GM23338 (cell line): Measurements from ENCODE around the gene PSMD3. TPM values are rescaled to one million over a fixed set of nuclear protein-coding genes. Genes with fewer than 3 reads are reported as not detected.
A peak's percentile ranks its signal among the peaks of the same experiment; 100 is the strongest.

Experiments used
- ATAC-seq: fragments of 200-7000 bp; cut with Tn5 transposase; 3 replicates; pipeline ENCODE4 v1.9.1; 2020
- DNase-seq: peaks from one replicate; pipeline ENCODE4 v3.0.0-alpha.2; 2015; ENCODE audit warnings: low spot score
- H2AFZ ChIP-seq: fragments of 200-600 bp; sonication (generic); 2 replicates; pipeline ENCODE4 v1.8.0; 2016; ENCODE audit warnings: antibody characterized with exemption, mild to moderate bottlenecking, moderate library complexity
- H3F3A ChIP-seq: fragments of 200-600 bp; sonication (generic); replicated peaks from 2 replicates; pipeline ENCODE4 v1.8.0; 2017; ENCODE audit warnings: antibody characterized with exemption, mixed run types, low read depth
- H3K27ac ChIP-seq: fragments of 200-600 bp; sonication (generic); 2 replicates; pipeline ENCODE4 v1.6.1; 2016; ENCODE audit warnings: low read depth
- H3K27me3 ChIP-seq: fragments of 200-600 bp; sonication (generic); 2 replicates; pipeline ENCODE4 v1.8.0; 2016; ENCODE audit warnings: mild to moderate bottlenecking, mixed run types, moderate library complexity; ENCODE audit not compliant: insufficient read depth
- H3K36me3 ChIP-seq: fragments of 200-600 bp; sonication (generic); 2 replicates; pipeline ENCODE4 v1.8.0; 2016; ENCODE audit warnings: mild to moderate bottlenecking; ENCODE audit not compliant: insufficient read depth
- H3K4me1 ChIP-seq: fragments of 200-600 bp; sonication (generic); 2 replicates; pipeline ENCODE4 v1.8.0; 2016; ENCODE audit warnings: mild to moderate bottlenecking, moderate library complexity; ENCODE audit not compliant: insufficient read depth
- H3K4me2 ChIP-seq: fragments of 200-600 bp; sonication (generic); 2 replicates; pipeline ENCODE4 v1.7.1; 2017; ENCODE audit warnings: mixed run types
- H3K4me3 ChIP-seq: fragments of 200-600 bp; sonication (generic); 2 replicates; pipeline ENCODE4 v1.6.1; 2016; ENCODE audit warnings: mixed run types
- H3K79me2 ChIP-seq: fragments of 200-600 bp; sonication (generic); replicated peaks from 2 replicates; pipeline ENCODE4 v1.8.0; 2017; ENCODE audit warnings: mild to moderate bottlenecking; ENCODE audit not compliant: insufficient read depth
- H3K9me2 ChIP-seq: fragments of 200-600 bp; sonication (generic); 2 replicates; pipeline ENCODE4 v1.8.0; 2017; ENCODE audit not compliant: insufficient read depth
- H4K20me1 ChIP-seq: fragments of 200-600 bp; sonication (generic); replicated peaks from 2 replicates; pipeline ENCODE4 v1.8.0; 2017; ENCODE audit warnings: mild to moderate bottlenecking; ENCODE audit not compliant: insufficient read depth
- H3K27ac Mint-ChIP-seq: 2 replicates; pipeline ENCODE4 v1.8.0; 2020; ENCODE audit warnings: inconsistent platforms, mild to moderate bottlenecking, moderate library complexity, mixed read lengths
- H3K27me3 Mint-ChIP-seq: 3 replicates; pipeline ENCODE4 v1.8.0; 2022; ENCODE audit warnings: low read depth, mild to moderate bottlenecking, moderate library complexity, mixed read lengths, inconsistent platforms; ENCODE audit not compliant: insufficient read depth, poor library complexity
- H3K36me3 Mint-ChIP-seq: 3 replicates; pipeline ENCODE4 v1.8.0; 2021; ENCODE audit warnings: low read depth, mild to moderate bottlenecking, inconsistent platforms, moderate library complexity, mixed read lengths
- H3K4me1 Mint-ChIP-seq: 3 replicates; pipeline ENCODE4 v1.8.0; 2020; ENCODE audit warnings: mild to moderate bottlenecking, inconsistent platforms, mixed read lengths
- H3K4me3 Mint-ChIP-seq: 3 replicates; pipeline ENCODE4 v1.8.0; 2021; ENCODE audit warnings: moderate library complexity, mild to moderate bottlenecking, inconsistent platforms, mixed read lengths
- H3K9me3 Mint-ChIP-seq: 3 replicates; pipeline ENCODE4 v1.8.0; 2020; ENCODE audit warnings: moderate library complexity, mild to moderate bottlenecking, inconsistent platforms, mixed read lengths
- CREB1 ChIP-seq: fragments of 250-450 bp; sonication (Bioruptor Pico); IDR thresholded peaks from 2 replicates; pipeline ENCODE4 v1.5.0; 2020; ENCODE audit warnings: low read depth, mild to moderate bottlenecking, moderate library complexity
- ETS1 ChIP-seq: IDR thresholded peaks from 2 replicates; pipeline ENCODE4 v1.6.1; 2016; ENCODE audit warnings: antibody characterized with exemption
- EZH2 ChIP-seq: fragments of 200-600 bp; sonication (generic); IDR thresholded peaks from one replicate; pipeline ENCODE4 v1.8.0; 2017; ENCODE audit warnings: antibody characterized with exemption, mild to moderate bottlenecking, low read depth; ENCODE audit not compliant: unreplicated experiment
- EZH2phosphoT487 ChIP-seq: fragments of 200-600 bp; sonication (generic); IDR thresholded peaks from one replicate; pipeline ENCODE4 v1.8.1; 2018; ENCODE audit warnings: antibody characterized with exemption; ENCODE audit not compliant: unreplicated experiment
- JUNB ChIP-seq: IDR thresholded peaks from one replicate; pipeline ENCODE4 v1.6.1; 2016; ENCODE audit warnings: antibody characterized with exemption; ENCODE audit not compliant: unreplicated experiment
- NANOG ChIP-seq: IDR thresholded peaks from 2 replicates; pipeline ENCODE4 v1.6.1; 2016; ENCODE audit warnings: antibody characterized with exemption, borderline replicate concordance
- POLR2AphosphoS5 ChIP-seq: IDR thresholded peaks from 2 replicates; pipeline ENCODE4 v1.6.1; 2016; ENCODE audit warnings: antibody characterized with exemption, low read depth
- REST ChIP-seq: IDR thresholded peaks from one replicate; pipeline ENCODE4 v1.6.1; 2018; ENCODE audit warnings: antibody characterized with exemption; ENCODE audit not compliant: unreplicated experiment
- STAT1 ChIP-seq: IDR thresholded peaks from one replicate; pipeline ENCODE4 v1.6.1; 2016; ENCODE audit warnings: antibody characterized with exemption; ENCODE audit not compliant: unreplicated experiment
- ZNF114 ChIP-seq: fragments of 250-450 bp; sonication (Bioruptor Pico); IDR thresholded peaks from 2 replicates; pipeline ENCODE4 v1.5.0; 2020; ENCODE audit warnings: mild to moderate bottlenecking, moderate library complexity
- ZNF331 ChIP-seq: fragments of 250-450 bp; sonication (Bioruptor Pico); IDR thresholded peaks from 2 replicates; pipeline ENCODE4 v1.5.0; 2020; ENCODE audit warnings: low read depth, mild to moderate bottlenecking, moderate library complexity
- polyA plus RNA-seq: library from polyadenylated mRNA; unstranded; fragments of >200 nt; fragmentation: Nextera tagmentation; extraction: Ambion mirVana; gene quantifications from 2 replicates; pipeline ENCODE4 v1.2.1, GENCODE V29; 2016
- total RNA-seq: library from RNA; depleted of rRNA; stranded (reverse); fragments of >200 nt; shearing (Covaris generic); gene quantifications from 2 replicates; pipeline ENCODE4 v1.2.3, GENCODE V29; 2014
- TF ChIP-seq, protein P1 (sequence below), 2 experiments: fragments of 200-600 bp in 1 of 2; sonication (generic) in 1 of 2; conservative IDR thresholded peaks; 2 replicates each; pipeline versions ENCODE4 v1.5.1 to v1.6.1; 2016 to 2017; ENCODE audit warnings: antibody characterized with exemption in 2 of 2, low read depth in 2 of 2, mild to moderate bottlenecking in 2 of 2, moderate library complexity in 1 of 2
- TF ChIP-seq, protein P2 (sequence below): fragments of 250-450 bp; sonication (Bioruptor Pico); IDR thresholded peaks from 2 replicates; pipeline ENCODE4 v1.5.0; 2020; ENCODE audit warnings: mild to moderate bottlenecking, moderate library complexity

Gene PSMD3
- total and polyA plus RNA-seq, 2 experiments from 2014 or later = 112 to 217 TPM

- H3K36me3 ChIP-seq = peaks cover 15% of the 10 kb centered on the region; the same call in 1 of the 2 replicates
- no peak overlapping the region for H3K4me2 ChIP-seq
- H3K27me3 Mint-ChIP-seq = peaks cover 15% of the 10 kb centered on the region
- no peaks in the 10 kb centered on the region for H3K79me2 ChIP-seq
- peaks cover 22% of the 10 kb centered on the region for H3K4me1 ChIP-seq
- no peaks in the 10 kb centered on the region for H3K9me2 ChIP-seq
- H3K27ac ChIP-seq = no peak overlapping the region
- H4K20me1 ChIP-seq = no peaks in the 10 kb centered on the region
- H2AFZ ChIP-seq = no peak overlapping the region
- H3K4me1 Mint-ChIP-seq = peaks cover 30% of the 10 kb centered on the region
- DNase-seq = no peak
- peaks cover 7% of the 10 kb centered on the region for H3F3A ChIP-seq
- no peak overlapping the region for H3K4me3 ChIP-seq
- ATAC-seq = no peak
- H3K36me3 Mint-ChIP-seq = peaks cover 54% of the 10 kb centered on the region
- TF ChIP-seq EZH2 = no peak
- TF ChIP-seq, protein P1, sequence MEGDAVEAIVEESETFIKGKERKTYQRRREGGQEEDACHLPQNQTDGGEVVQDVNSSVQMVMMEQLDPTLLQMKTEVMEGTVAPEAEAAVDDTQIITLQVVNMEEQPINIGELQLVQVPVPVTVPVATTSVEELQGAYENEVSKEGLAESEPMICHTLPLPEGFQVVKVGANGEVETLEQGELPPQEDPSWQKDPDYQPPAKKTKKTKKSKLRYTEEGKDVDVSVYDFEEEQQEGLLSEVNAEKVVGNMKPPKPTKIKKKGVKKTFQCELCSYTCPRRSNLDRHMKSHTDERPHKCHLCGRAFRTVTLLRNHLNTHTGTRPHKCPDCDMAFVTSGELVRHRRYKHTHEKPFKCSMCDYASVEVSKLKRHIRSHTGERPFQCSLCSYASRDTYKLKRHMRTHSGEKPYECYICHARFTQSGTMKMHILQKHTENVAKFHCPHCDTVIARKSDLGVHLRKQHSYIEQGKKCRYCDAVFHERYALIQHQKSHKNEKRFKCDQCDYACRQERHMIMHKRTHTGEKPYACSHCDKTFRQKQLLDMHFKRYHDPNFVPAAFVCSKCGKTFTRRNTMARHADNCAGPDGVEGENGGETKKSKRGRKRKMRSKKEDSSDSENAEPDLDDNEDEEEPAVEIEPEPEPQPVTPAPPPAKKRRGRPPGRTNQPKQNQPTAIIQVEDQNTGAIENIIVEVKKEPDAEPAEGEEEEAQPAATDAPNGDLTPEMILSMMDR (conservative IDR thresholded peaks at IDR 0.05; ENCODE audit: low read depth in 2 of 2) = no peak
- TF ChIP-seq ZNF331 (CRISPR knock-in tag) = no peak
- no peak for TF ChIP-seq CREB1
- TF ChIP-seq, protein P2, sequence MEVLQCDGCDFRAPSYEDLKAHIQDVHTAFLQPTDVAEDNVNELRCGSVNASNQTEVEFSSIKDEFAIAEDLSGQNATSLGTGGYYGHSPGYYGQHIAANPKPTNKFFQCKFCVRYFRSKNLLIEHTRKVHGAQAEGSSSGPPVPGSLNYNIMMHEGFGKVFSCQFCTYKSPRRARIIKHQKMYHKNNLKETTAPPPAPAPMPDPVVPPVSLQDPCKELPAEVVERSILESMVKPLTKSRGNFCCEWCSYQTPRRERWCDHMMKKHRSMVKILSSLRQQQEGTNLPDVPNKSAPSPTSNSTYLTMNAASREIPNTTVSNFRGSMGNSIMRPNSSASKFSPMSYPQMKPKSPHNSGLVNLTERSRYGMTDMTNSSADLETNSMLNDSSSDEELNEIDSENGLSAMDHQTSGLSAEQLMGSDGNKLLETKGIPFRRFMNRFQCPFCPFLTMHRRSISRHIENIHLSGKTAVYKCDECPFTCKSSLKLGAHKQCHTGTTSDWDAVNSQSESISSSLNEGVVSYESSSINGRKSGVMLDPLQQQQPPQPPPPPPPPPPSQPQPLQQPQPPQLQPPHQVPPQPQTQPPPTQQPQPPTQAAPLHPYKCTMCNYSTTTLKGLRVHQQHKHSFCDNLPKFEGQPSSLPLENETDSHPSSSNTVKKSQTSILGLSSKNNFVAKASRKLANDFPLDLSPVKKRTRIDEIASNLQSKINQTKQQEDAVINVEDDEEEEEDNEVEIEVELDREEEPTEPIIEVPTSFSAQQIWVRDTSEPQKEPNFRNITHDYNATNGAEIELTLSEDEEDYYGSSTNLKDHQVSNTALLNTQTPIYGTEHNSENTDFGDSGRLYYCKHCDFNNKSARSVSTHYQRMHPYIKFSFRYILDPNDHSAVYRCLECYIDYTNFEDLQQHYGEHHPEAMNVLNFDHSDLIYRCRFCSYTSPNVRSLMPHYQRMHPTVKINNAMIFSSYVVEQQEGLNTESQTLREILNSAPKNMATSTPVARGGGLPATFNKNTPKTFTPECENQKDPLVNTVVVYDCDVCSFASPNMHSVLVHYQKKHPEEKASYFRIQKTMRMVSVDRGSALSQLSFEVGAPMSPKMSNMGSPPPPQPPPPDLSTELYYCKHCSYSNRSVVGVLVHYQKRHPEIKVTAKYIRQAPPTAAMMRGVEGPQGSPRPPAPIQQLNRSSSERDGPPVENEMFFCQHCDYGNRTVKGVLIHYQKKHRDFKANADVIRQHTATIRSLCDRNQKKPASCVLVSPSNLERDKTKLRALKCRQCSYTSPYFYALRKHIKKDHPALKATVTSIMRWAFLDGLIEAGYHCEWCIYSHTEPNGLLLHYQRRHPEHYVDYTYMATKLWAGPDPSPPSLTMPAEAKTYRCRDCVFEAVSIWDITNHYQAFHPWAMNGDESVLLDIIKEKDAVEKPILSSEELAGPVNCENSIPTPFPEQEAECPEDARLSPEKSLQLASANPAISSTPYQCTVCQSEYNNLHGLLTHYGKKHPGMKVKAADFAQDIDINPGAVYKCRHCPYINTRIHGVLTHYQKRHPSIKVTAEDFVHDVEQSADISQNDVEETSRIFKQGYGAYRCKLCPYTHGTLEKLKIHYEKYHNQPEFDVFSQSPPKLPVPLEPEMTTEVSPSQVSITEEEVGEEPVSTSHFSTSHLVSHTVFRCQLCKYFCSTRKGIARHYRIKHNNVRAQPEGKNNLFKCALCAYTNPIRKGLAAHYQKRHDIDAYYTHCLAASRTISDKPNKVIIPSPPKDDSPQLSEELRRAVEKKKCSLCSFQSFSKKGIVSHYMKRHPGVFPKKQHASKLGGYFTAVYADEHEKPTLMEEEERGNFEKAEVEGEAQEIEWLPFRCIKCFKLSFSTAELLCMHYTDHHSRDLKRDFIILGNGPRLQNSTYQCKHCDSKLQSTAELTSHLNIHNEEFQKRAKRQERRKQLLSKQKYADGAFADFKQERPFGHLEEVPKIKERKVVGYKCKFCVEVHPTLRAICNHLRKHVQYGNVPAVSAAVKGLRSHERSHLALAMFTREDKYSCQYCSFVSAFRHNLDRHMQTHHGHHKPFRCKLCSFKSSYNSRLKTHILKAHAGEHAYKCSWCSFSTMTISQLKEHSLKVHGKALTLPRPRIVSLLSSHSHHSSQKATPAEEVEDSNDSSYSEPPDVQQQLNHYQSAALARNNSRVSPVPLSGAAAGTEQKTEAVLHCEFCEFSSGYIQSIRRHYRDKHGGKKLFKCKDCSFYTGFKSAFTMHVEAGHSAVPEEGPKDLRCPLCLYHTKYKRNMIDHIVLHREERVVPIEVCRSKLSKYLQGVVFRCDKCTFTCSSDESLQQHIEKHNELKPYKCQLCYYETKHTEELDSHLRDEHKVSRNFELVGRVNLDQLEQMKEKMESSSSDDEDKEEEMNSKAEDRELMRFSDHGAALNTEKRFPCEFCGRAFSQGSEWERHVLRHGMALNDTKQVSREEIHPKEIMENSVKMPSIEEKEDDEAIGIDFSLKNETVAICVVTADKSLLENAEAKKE (CRISPR knock-in tag) = no peak
- no peak for TF ChIP-seq NANOG
- no peak for TF ChIP-seq EZH2phosphoT487
- no peak for TF ChIP-seq ZNF114 (CRISPR knock-in tag)
- TF ChIP-seq JUNB = no peak
- TF ChIP-seq REST = no peak
- TF ChIP-seq STAT1 = no peak
- no peak for TF ChIP-seq POLR2AphosphoS5
- no peak for TF ChIP-seq ETS1
- no peak overlapping the region; the same call in 2 of the 3 replicates for H3K4me3 Mint-ChIP-seq
- H3K27ac Mint-ChIP-seq = peak overlapping the region; percentile 31; the same call in 1 of the 2 replicates
- H3K9me3 Mint-ChIP-seq = no peaks in the 10 kb centered on the region
- H3K27me3 ChIP-seq = no peaks in the 10 kb centered on the region
These were observed 40.9 kb downstream of the PSMD3 start for GRCh38 chr17:40021451-40021971.
